HG02759 (cell line): ENCODE measurements around the gene RLN3.

ENCODE experiments used
- ATAC-seq: cut with Tn5 transposase; IDR thresholded peaks from one replicate; pipeline ENCODE4 v1.9.1; 2021; ENCODE audit warnings: mild to moderate bottlenecking, moderate library complexity; ENCODE audit not compliant: unreplicated experiment

The RLN3 gene

GRCh38 chr19:13993590-13994300 is 34.2 kb upstream of the RLN3 start:
- no peak for ATAC-seq

- ATAC-seq = no peak
Observed at GRCh38 chr19:13995017-13995728, 32.8 kb upstream of the RLN3 start.

- no peak for ATAC-seq
Observed at GRCh38 chr19:13995878-13996765, 31.8 kb upstream of the RLN3 start.

- no peak for ATAC-seq
Observed at GRCh38 chr19:13996928-13997630, 30.9 kb upstream of the RLN3 start.

GRCh38 chr19:13997631-13997962 is 30.4 kb upstream of the RLN3 start:
- no peak for ATAC-seq

GRCh38 chr19:13998426-13998825 is 29.5 kb upstream of the RLN3 start:
- ATAC-seq = no peak

- ATAC-seq = no peak
Observed at GRCh38 chr19:13999085-13999484, 28.9 kb upstream of the RLN3 start.

GRCh38 chr19:14000691-14001375 is 27.1 kb upstream of the RLN3 start:
- ATAC-seq = no peak

- no peak for ATAC-seq
Observed at GRCh38 chr19:14002571-14003250, 25.2 kb upstream of the RLN3 start.

GRCh38 chr19:14003251-14004055 is 24.5 kb upstream of the RLN3 start:
- no peak for ATAC-seq

GRCh38 chr19:14004619-14005348 is 23.2 kb upstream of the RLN3 start:
- no peak for ATAC-seq

GRCh38 chr19:14005349-14006084 is 22.4 kb upstream of the RLN3 start:
- ATAC-seq = peak; percentile 41

GRCh38 chr19:14006085-14006765 is 21.7 kb upstream of the RLN3 start, which contains the start of gene RFX1:
RFX1 (minus strand) TSS chr19:14006320; CDS start chr19:13993843, 12,477 bp downstream.
- peak; percentile 75 for ATAC-seq

GRCh38 chr19:14006766-14007562 is 21.0 kb upstream of the RLN3 start:
- peak; percentile 43 for ATAC-seq

- no peak for ATAC-seq
Observed at GRCh38 chr19:14012378-14012915, 15.5 kb upstream of the RLN3 start.

- peak; percentile 79 for ATAC-seq
Observed at GRCh38 chr19:14015524-14016035, 12.4 kb upstream of the RLN3 start.
